Stomach smooth muscle (tissue), 2 donors: ENCODE measurements around the gene ELN.
A peak's percentile ranks its signal among the peaks of the same experiment; 100 is the strongest.

Experiments used
- H3K27ac ChIP-seq: one replicate; pipeline ENCODE4 v1.7.0; 2013; ENCODE audit warnings: mild to moderate bottlenecking, low read length, inconsistent platforms
- H3K27me3 ChIP-seq, 2 donors: one replicate each; pipeline ENCODE4 v1.7.0; 2013; ENCODE audit warnings: low read length in 2 of 2; ENCODE audit not compliant: insufficient read depth in 2 of 2, control insufficient read depth in 1 of 2
- H3K36me3 ChIP-seq, 2 donors: one replicate each; pipeline ENCODE4 v1.7.0; 2013; ENCODE audit warnings: low read length in 2 of 2; ENCODE audit not compliant: control insufficient read depth in 2 of 2, insufficient read depth in 2 of 2
- H3K4me1 ChIP-seq: one replicate; pipeline ENCODE4 v1.7.0; 2013; ENCODE audit warnings: low read length; ENCODE audit not compliant: control insufficient read depth, insufficient read depth
- H3K4me3 ChIP-seq, 2 donors: one replicate each; pipeline ENCODE4 v1.7.0; 2013; ENCODE audit warnings: low read length in 2 of 2
- H3K9ac ChIP-seq, 2 donors: one replicate each; pipeline ENCODE4 v1.7.0; 2013; ENCODE audit warnings: low read length in 2 of 2, mild to moderate bottlenecking in 1 of 2
- H3K9me3 ChIP-seq, 2 donors: one replicate each; pipeline ENCODE4 v1.7.0; 2013; ENCODE audit warnings: low read length in 2 of 2; ENCODE audit not compliant: control insufficient read depth in 2 of 2
- donor health status: healthy.
- donor health status: Pancreatic carcinoma.

The ELN gene

GRCh38 chr7:74097937-74098614 is 70.1 kb downstream of the ELN start:
- Histone ChIP-seq H3K4me1 (peaks cover 20% of the 10 kb centered on the region), H3K36me3 (peaks cover 2 to 11% of the 10 kb centered on the region in 2 donors), H3K9ac (no peak overlapping the region), H3K27ac (peak overlapping the region; percentile 18), H3K4me3 (no peak overlapping the region), H3K27me3 (no peaks in the 10 kb centered on the region), H3K9me3 (no peaks in the 10 kb centered on the region)

GRCh38 chr7:74099031-74099430 is 71.1 kb downstream of the ELN start:
- Histone ChIP-seq H3K9me3 (no peaks in the 10 kb centered on the region), H3K4me1 (peaks cover 11% of the 10 kb centered on the region), H3K27ac (no peak overlapping the region), H3K9ac (no peak overlapping the region), H3K27me3 (no peaks in the 10 kb centered on the region), H3K36me3 (peaks cover 2 to 11% of the 10 kb centered on the region in 2 donors), H3K4me3 (no peak overlapping the region)

DNA sequence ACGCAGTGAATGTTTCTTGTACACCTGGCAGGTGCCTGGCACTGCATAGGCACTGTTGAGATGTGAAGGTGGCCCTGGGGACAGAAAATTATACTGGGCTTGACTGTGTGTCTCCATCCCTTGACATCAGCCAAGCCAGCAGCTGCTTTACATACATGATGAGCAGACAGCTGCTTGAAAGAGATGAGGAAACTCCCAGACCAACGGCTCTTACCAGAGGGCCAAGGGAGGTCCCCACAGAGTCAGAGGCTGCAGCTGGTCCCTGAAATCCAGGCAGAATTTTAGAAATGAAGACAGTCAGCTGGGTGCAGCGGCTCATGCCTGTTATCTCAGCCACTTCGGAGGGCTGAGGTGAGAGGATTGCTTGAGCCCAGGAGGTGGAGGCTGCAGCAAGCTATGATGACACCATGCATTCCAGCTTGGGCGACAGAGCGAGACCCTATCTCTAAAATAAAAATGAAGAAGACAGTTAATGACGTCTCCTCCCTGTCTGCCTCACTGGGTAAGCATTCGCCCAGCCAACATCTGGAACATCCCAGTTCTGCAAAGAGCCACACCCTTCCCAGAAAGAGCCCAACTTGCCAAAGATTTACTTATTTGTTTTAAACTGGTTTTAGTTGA is 73.2 kb downstream of the ELN start:
- Histone ChIP-seq H3K36me3 (peaks cover 6 to 12% of the 10 kb centered on the region in 2 donors), H3K4me3 (no peak overlapping the region), H3K27ac (no peak overlapping the region), H3K9me3 (no peaks in the 10 kb centered on the region), H3K4me1 (no peaks in the 10 kb centered on the region), H3K27me3 (no peaks in the 10 kb centered on the region), H3K9ac (no peak overlapping the region)

- Histone ChIP-seq H3K9ac (no peak overlapping the region), H3K36me3 (peaks cover 4 to 13% of the 10 kb centered on the region in 2 donors), H3K9me3 (no peaks in the 10 kb centered on the region), H3K4me1 (no peaks in the 10 kb centered on the region), H3K27me3 (no peaks in the 10 kb centered on the region), H3K27ac (no peak overlapping the region), H3K4me3 (no peak overlapping the region)
Observed at GRCh38 chr7:74103219-74103772, 75.3 kb downstream of the ELN start.

- H3K9ac ChIP-seq, result no peak overlapping the region
- H3K4me1 ChIP-seq, result no peaks in the 10 kb centered on the region
- no peak overlapping the region for H3K27ac ChIP-seq
- H3K9me3 ChIP-seq, result no peaks in the 10 kb centered on the region
- no peaks in the 10 kb centered on the region for H3K27me3 ChIP-seq
- no peak overlapping the region for H3K4me3 ChIP-seq
- H3K36me3 ChIP-seq, result peaks cover 5 to 11% of the 10 kb centered on the region in 2 donors
Observed at GRCh38 chr7:74104702-74105101, 76.7 kb downstream of the ELN start.

DNA sequence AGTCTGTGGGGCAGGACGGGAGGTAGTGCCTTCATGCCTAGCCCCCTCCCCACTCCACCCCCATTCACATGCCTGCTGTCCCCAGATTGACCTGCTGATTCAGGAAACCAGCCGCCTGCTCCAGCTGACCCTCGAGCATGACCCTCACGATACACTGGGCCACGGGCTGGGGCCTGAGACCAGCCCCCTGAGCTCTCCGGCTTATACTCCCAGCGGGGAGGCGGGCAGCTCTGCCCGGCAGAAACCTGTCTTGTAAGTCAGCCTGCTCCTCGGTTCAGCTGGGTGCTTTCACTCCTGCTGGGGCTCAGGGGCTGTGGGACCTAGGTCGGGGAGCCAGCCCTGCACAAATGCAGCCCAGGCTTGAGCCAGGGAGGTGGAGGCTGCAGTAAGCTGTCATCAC is 78.0 kb downstream of the ELN start:
- H3K9ac ChIP-seq, result no peak overlapping the region
- H3K4me1 ChIP-seq, result no peaks in the 10 kb centered on the region
- H3K27me3 ChIP-seq, result no peaks in the 10 kb centered on the region
- no peaks in the 10 kb centered on the region for H3K9me3 ChIP-seq
- H3K36me3 ChIP-seq, result peaks cover 10 to 12% of the 10 kb centered on the region in 2 donors
- no peak overlapping the region for H3K27ac ChIP-seq
- H3K4me3 ChIP-seq, result no peak overlapping the region

- H3K27ac ChIP-seq, result no peak overlapping the region
- no peaks in the 10 kb centered on the region for H3K9me3 ChIP-seq
- H3K4me1 ChIP-seq, result no peaks in the 10 kb centered on the region
- no peak overlapping the region for H3K4me3 ChIP-seq
- no peak overlapping the region for H3K9ac ChIP-seq
- no peaks in the 10 kb centered on the region for H3K27me3 ChIP-seq
- H3K36me3 ChIP-seq, result peaks cover 10 to 16% of the 10 kb centered on the region in 2 donors
Observed at GRCh38 chr7:74106846-74107245, 78.9 kb downstream of the ELN start.

- Histone ChIP-seq H3K36me3 (peaks cover 0 to 18% of the 10 kb centered on the region in 2 donors), H3K4me1 (no peaks in the 10 kb centered on the region), H3K4me3 (no peak overlapping the region), H3K9ac (no peak overlapping the region), H3K9me3 (no peaks in the 10 kb centered on the region), H3K27me3 (no peaks in the 10 kb centered on the region), H3K27ac (no peak overlapping the region)
Observed at GRCh38 chr7:74115326-74115725, 87.4 kb downstream of the ELN start.

DNA sequence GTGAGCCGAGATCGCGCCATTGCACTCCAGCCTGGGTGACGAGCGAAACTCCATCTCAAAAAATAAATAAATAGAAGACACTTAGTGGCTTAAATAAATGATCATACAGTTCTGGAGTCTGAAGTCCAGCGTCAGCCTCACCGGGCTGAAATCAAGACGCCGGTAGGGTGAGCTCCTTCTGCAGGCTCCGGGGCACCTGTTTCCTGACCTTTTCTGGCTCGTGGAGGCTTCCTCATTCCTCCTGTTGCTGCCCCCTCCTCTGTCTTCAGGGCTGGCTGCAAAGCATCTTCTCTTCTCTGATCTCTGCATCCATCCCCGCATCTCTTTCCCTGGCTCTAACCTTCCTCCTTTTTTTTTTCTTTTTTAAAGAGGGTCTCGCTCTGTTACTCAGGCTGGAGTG is 88.4 kb downstream of the ELN start:
- H3K27me3 ChIP-seq, result no peaks in the 10 kb centered on the region
- peaks cover 0 to 18% of the 10 kb centered on the region in 2 donors for H3K36me3 ChIP-seq
- H3K9me3 ChIP-seq, result no peaks in the 10 kb centered on the region
- no peak overlapping the region for H3K9ac ChIP-seq
- H3K4me1 ChIP-seq, result no peaks in the 10 kb centered on the region
- no peak overlapping the region for H3K27ac ChIP-seq
- H3K4me3 ChIP-seq, result no peak overlapping the region
